ENCODE measurements around the gene WDR45B. TPM values are rescaled to one million over a fixed set of nuclear protein-coding genes. Genes with fewer than 3 reads are reported as not detected.

WDR45B gene
- total and polyA plus RNA-seq, 8 donors = 28.3 to 63.2 (median 46.9) TPM

DNA sequence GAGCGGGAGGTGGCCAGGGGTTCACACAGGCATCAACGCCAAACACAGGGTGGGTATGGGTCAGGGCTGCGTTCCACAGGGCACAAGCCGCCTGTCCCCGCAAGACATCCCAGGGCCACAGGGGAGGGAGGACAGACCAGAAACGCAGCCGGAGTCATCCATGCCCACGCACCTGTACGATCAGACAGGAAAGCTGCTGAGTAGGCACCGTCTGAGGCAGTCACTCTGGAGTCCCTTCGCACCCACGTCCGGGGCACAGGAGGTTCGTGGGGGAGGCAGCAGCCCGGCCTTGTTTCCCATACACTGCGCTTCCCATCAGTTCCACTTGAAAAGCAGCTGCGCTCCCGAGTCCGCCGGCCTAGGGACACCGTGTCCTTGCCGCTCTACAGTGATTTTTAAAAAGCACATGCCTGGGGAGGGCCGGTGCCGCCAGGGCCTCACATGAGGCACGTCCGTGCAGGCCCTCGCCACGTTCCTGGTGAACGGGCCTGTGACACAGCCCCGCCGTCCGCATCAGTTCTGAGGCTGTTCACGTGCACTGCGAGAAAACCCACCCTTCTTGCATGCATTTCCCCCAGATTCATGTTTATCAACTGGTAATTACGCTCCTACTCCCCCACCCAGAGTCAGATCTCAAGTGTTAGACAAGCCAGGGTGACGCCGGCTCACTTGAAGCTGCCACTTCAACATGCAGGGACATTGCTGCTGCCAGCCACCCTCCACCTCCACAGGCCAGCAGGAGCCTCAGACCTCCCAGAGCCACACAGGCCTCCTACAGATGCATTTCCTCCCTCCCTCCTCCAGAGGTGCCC is 34.8 kb downstream of the WDR45B start:
- intact Hi-C loops (cut with DNase I) = no loop called here
- H3K4me3 ChIP-seq = no peak overlapping the region
- no peak for FAIRE-seq
- H3K9me3 ChIP-seq = no peaks in the 10 kb centered on the region
- no peaks in the 10 kb centered on the region for H3K4me1 ChIP-seq
- H3K27ac ChIP-seq = no peak overlapping the region
- TF ChIP-seq, protein P1, sequence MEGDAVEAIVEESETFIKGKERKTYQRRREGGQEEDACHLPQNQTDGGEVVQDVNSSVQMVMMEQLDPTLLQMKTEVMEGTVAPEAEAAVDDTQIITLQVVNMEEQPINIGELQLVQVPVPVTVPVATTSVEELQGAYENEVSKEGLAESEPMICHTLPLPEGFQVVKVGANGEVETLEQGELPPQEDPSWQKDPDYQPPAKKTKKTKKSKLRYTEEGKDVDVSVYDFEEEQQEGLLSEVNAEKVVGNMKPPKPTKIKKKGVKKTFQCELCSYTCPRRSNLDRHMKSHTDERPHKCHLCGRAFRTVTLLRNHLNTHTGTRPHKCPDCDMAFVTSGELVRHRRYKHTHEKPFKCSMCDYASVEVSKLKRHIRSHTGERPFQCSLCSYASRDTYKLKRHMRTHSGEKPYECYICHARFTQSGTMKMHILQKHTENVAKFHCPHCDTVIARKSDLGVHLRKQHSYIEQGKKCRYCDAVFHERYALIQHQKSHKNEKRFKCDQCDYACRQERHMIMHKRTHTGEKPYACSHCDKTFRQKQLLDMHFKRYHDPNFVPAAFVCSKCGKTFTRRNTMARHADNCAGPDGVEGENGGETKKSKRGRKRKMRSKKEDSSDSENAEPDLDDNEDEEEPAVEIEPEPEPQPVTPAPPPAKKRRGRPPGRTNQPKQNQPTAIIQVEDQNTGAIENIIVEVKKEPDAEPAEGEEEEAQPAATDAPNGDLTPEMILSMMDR (IDR thresholded peaks at IDR 0.05) = no peak
- peaks cover 4 to 37% (median 18%) of the 10 kb centered on the region in 3 donors for H3K36me3 ChIP-seq
- peak in 1 of 4 donors; percentile 33 for ATAC-seq
- WGBS, 2 donors = 93 to 96% methylated on average over 37 of the region's 37 CpGs
- peak in 1 of 6 donors; percentile 40 for DNase-seq
- H3K27me3 ChIP-seq = no peaks in the 10 kb centered on the region

DNA sequence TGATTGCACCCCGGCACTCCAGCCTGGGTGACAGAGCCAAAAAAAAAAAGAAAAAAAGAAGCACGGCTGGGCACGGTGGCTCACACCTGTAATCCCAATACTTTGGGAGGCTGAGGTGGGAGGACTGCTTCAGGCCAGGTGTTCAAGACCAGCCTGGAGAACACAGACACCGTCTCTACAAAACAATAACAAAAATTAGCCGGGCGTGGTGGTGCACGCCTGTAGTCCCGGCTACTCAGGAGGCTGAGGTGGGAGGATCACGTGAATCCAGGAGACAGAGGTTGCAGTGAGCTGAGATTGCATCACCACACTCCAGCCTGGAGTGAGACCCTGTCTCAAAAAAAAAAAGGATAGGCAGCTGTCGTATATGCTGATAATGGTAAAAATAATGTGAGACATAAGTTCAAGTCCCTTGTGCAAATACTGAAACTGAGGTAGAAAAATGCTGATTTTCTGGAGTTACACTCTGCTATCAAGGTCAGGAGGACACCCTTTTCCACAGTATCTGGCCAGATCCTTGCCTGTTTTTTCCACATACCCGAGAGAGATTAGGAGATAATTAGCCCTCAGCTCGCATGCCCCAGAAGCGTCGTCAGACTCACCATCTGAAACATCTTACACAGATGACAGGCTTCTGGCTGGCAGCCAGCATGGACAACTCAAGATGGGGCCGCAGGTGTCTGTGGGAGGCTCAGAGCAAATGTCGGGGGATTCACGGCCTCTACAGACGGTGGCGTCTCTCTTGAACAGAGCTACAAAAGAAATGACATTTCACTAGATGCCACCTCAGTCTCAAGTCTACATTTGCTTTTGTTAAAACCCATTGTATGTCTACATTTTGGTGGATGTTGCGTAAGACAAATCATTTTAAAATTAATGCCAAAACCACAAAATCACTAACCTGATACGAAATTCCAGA is 36.8 kb downstream of the WDR45B start:
- Histone ChIP-seq H3K36me3 (peaks cover 0 to 17% (median 11%) of the 10 kb centered on the region in 3 donors), H3K4me3 (no peak overlapping the region), H3K4me1 (no peaks in the 10 kb centered on the region), H3K27ac (no peak overlapping the region), H3K9me3 (no peaks in the 10 kb centered on the region), H3K27me3 (no peaks in the 10 kb centered on the region)
- ATAC-seq (no peak), FAIRE-seq (no peak), DNase-seq (peak in 1 of 6 donors; percentile 42)
- intact Hi-C loops (cut with DNase I) = no loop called here
- 80 to 82% methylated on average over 21 of the region's 21 CpGs for WGBS, 2 donors
- TF ChIP-seq, protein P1 (IDR thresholded peaks at IDR 0.05) = no peak

DNA sequence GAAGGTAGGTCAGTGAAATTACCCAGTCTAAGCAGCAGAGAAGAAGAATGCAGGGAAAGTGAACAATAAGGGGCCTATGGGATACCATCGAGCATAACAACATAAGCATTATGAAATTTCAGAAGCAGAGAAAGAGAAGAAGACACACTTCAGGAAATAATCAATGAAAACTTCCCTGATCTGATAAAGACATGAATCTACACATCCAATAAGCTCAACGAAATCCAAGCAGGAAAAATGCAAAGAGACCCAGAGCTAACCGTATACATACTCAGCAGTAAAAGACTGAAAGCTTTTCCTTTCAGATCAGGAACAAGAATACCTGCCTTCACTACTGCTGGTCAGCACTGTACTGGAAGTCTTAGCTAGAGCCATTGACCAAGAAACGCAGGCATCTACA is 38.6 kb downstream of the WDR45B start:
- ATAC-seq (no peak), FAIRE-seq (no peak), DNase-seq (no peak)
- TF ChIP-seq, protein P1 (IDR thresholded peaks at IDR 0.05) = no peak
- H3K27ac ChIP-seq = no peak overlapping the region
- H3K4me1 ChIP-seq = no peaks in the 10 kb centered on the region
- H3K36me3 ChIP-seq = peaks cover 0 to 12% (median 0%) of the 10 kb centered on the region in 3 donors
- H3K9me3 ChIP-seq = no peaks in the 10 kb centered on the region
- H3K4me3 ChIP-seq = no peak overlapping the region
- 91 to 95% methylated on average over 4 of the region's 4 CpGs for WGBS, 2 donors
- intact Hi-C loops (cut with DNase I) = no loop called here
- H3K27me3 ChIP-seq = no peaks in the 10 kb centered on the region

DNA sequence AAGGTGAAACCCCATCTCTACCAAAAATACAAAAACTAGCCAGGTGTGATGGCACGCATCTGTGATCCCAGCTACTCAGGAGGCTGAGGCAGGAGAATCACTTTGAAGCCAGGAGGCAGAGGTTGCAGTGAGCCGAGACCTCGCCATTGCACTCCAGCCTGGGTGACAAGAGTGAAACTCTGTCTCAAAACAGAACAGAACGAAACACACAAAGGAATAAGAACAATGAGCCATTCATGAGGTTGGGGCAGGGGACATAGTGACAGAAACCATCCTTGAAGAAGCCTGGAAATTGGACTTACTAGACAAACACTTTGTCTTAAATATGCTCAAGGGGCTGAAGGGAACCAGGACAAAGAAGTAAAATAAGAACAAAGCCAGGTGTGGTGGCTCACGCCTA is 39.4 kb downstream of the WDR45B start:
- intact Hi-C loops (cut with DNase I) = no loop called here
- no peak for ATAC-seq
- H3K4me3 ChIP-seq = no peak overlapping the region
- TF ChIP-seq, protein P1 (IDR thresholded peaks at IDR 0.05) = no peak
- peaks cover 0 to 13% (median 0%) of the 10 kb centered on the region in 3 donors for H3K36me3 ChIP-seq
- 74 to 88% methylated on average over 5 of the region's 5 CpGs for WGBS, 2 donors
- no peaks in the 10 kb centered on the region for H3K4me1 ChIP-seq
- no peaks in the 10 kb centered on the region for H3K9me3 ChIP-seq
- H3K27me3 ChIP-seq = no peaks in the 10 kb centered on the region
- DNase-seq = no peak
- H3K27ac ChIP-seq = no peak overlapping the region
- no peak for FAIRE-seq
